ENCODE results near the gene FKBP9. TPM values are rescaled to one million over a fixed set of nuclear protein-coding genes. Genes with fewer than 3 reads are reported as not detected.

The FKBP9 gene
- total RNA-seq, 1 donor from 2014 or later, result 355 TPM

GRCh38 chr7:33039903-33040292 is 82.7 kb downstream of the FKBP9 start:
- Mint-ChIP-seq H3K36me3 (ENCODE audit: low read depth) (no peaks in the 10 kb centered on the region), H3K4me1 (ENCODE audit: low read depth) (peaks cover 43% of the 10 kb centered on the region), H3K9me3 (ENCODE audit: low read depth) (no peaks in the 10 kb centered on the region), H3K27me3 (ENCODE audit: low read depth) (no peaks in the 10 kb centered on the region), H3K27ac (ENCODE audit: unreplicated experiment) (no peak overlapping the region), H3K4me3 (ENCODE audit: unreplicated experiment) (peak overlapping the region; percentile 64)
- DNase-seq (ENCODE audit: low spot score), result no peak
- TF ChIP-seq CTCF (IDR thresholded peaks at IDR 0.05), result no peak

GRCh38 chr7:33040803-33041516 is 83.7 kb downstream of the FKBP9 start:
- Mint-ChIP-seq H3K9me3 (ENCODE audit: low read depth) (no peaks in the 10 kb centered on the region), H3K36me3 (ENCODE audit: low read depth) (no peaks in the 10 kb centered on the region), H3K4me3 (ENCODE audit: unreplicated experiment) (no peak overlapping the region), H3K27me3 (ENCODE audit: low read depth) (no peaks in the 10 kb centered on the region), H3K27ac (ENCODE audit: unreplicated experiment) (peak overlapping the region; percentile 15), H3K4me1 (ENCODE audit: low read depth) (peaks cover 47% of the 10 kb centered on the region)
- no peak for TF ChIP-seq CTCF (IDR thresholded peaks at IDR 0.05)
- no peak for DNase-seq (ENCODE audit: low spot score)

GRCh38 chr7:33041631-33042428 is 84.6 kb downstream of the FKBP9 start:
- Mint-ChIP-seq H3K27me3 (ENCODE audit: low read depth) (no peaks in the 10 kb centered on the region), H3K9me3 (ENCODE audit: low read depth) (no peaks in the 10 kb centered on the region), H3K4me3 (ENCODE audit: unreplicated experiment) (no peak overlapping the region), H3K4me1 (ENCODE audit: low read depth) (peaks cover 47% of the 10 kb centered on the region), H3K27ac (ENCODE audit: unreplicated experiment) (no peak overlapping the region), H3K36me3 (ENCODE audit: low read depth) (no peaks in the 10 kb centered on the region)
- no peak for DNase-seq (ENCODE audit: low spot score)
- no peak for TF ChIP-seq CTCF (IDR thresholded peaks at IDR 0.05)

- Mint-ChIP-seq H3K27me3 (ENCODE audit: low read depth) (no peaks in the 10 kb centered on the region), H3K9me3 (ENCODE audit: low read depth) (no peaks in the 10 kb centered on the region), H3K36me3 (ENCODE audit: low read depth) (no peaks in the 10 kb centered on the region), H3K4me1 (ENCODE audit: low read depth) (peaks cover 32% of the 10 kb centered on the region), H3K4me3 (ENCODE audit: unreplicated experiment) (no peak overlapping the region), H3K27ac (ENCODE audit: unreplicated experiment) (peak overlapping the region; percentile 27)
- no peak for DNase-seq (ENCODE audit: low spot score)
- TF ChIP-seq CTCF (IDR thresholded peaks at IDR 0.05), result no peak
Observed at GRCh38 chr7:33043501-33044400, 86.5 kb downstream of the FKBP9 start.

- Mint-ChIP-seq H3K27me3 (ENCODE audit: low read depth) (no peaks in the 10 kb centered on the region), H3K27ac (ENCODE audit: unreplicated experiment) (no peak overlapping the region), H3K9me3 (ENCODE audit: low read depth) (no peaks in the 10 kb centered on the region), H3K36me3 (ENCODE audit: low read depth) (no peaks in the 10 kb centered on the region), H3K4me3 (ENCODE audit: unreplicated experiment) (no peak overlapping the region), H3K4me1 (ENCODE audit: low read depth) (peaks cover 28% of the 10 kb centered on the region)
- TF ChIP-seq CTCF (IDR thresholded peaks at IDR 0.05), result no peak
- DNase-seq (ENCODE audit: low spot score), result no peak
Observed at GRCh38 chr7:33044401-33044718, 87.1 kb downstream of the FKBP9 start.

Measured in chondrocyte (in vitro differentiated cells).